Hematopoietic multipotent progenitor cell treated with erythropoietin and hydrocortisone succinate and interleukin-3 and kit ligand, for 8 days (in vitro differentiated cells): Measurements from ENCODE around the gene CALB2.
A peak's percentile ranks its signal among the peaks of the same experiment; 100 is the strongest.

ENCODE experiments used
- DNase-seq: peaks from one replicate; pipeline ENCODE4 v3.0.0-alpha.2; 2015

Gene CALB2

GRCh38 chr16:71428385-71428784, 69.9 kb downstream of the CALB2 start:
- no peak for DNase-seq

- DNase-seq, result no peak
Observed at GRCh38 chr16:71428883-71429282, 70.4 kb downstream of the CALB2 start.

DNA sequence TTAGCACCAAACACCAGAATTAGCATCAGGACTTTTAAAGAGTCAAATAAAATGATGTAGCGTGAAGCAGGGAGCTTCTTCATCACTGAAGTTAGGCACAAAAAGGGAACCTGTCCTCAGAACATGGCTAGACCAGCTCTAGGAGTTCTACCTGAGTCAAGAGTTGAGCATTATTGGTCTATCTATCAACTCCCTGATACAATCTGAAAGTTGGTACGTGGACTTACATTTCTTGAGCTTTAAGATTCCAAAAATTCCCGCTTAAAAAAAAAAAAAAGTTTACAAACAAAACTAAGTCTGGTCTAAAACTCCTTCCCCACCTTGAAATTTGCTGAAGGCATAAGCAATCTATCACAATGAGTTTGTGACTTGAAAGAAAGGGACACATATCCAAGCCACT, 71.1 kb downstream of the CALB2 start:
- no peak for DNase-seq

- DNase-seq, result peak; percentile 90
Observed at GRCh38 chr16:71430744-71431143, 72.2 kb downstream of the CALB2 start.

GRCh38 chr16:71431176-71431575, 72.7 kb downstream of the CALB2 start:
- no peak for DNase-seq

- no peak for DNase-seq
Observed at GRCh38 chr16:71431991-71432390, 73.5 kb downstream of the CALB2 start.

- no peak for DNase-seq
Observed at GRCh38 chr16:71432906-71433305, 74.4 kb downstream of the CALB2 start.

GRCh38 chr16:71436473-71436872, 78.0 kb downstream of the CALB2 start:
- DNase-seq, result no peak

GRCh38 chr16:71439523-71439922, 81.0 kb downstream of the CALB2 start:
- no peak for DNase-seq
